GM23338 (cell line): ENCODE results near the gene MS4A4A.

Experiments
- CREB1 ChIP-seq: fragments of 250-450 bp; sonication (Bioruptor Pico); IDR thresholded peaks from 2 replicates; pipeline ENCODE4 v1.5.0; 2020; ENCODE audit warnings: low read depth, mild to moderate bottlenecking, moderate library complexity
- CTCF ChIP-seq, 2 experiments: fragments of 200-600 bp in 1 of 2; sonication (generic) in 1 of 2; conservative IDR thresholded peaks; 2 replicates each; pipeline versions ENCODE4 v1.5.1 to v1.6.1; 2016 to 2017; ENCODE audit warnings: antibody characterized with exemption in 2 of 2, low read depth in 2 of 2, mild to moderate bottlenecking in 2 of 2, moderate library complexity in 1 of 2
- ETS1 ChIP-seq: IDR thresholded peaks from 2 replicates; pipeline ENCODE4 v1.6.1; 2016; ENCODE audit warnings: antibody characterized with exemption
- EZH2 ChIP-seq: fragments of 200-600 bp; sonication (generic); IDR thresholded peaks from one replicate; pipeline ENCODE4 v1.8.0; 2017; ENCODE audit warnings: antibody characterized with exemption, mild to moderate bottlenecking, low read depth; ENCODE audit not compliant: unreplicated experiment
- EZH2phosphoT487 ChIP-seq: fragments of 200-600 bp; sonication (generic); IDR thresholded peaks from one replicate; pipeline ENCODE4 v1.8.1; 2018; ENCODE audit warnings: antibody characterized with exemption; ENCODE audit not compliant: unreplicated experiment
- JUNB ChIP-seq: IDR thresholded peaks from one replicate; pipeline ENCODE4 v1.6.1; 2016; ENCODE audit warnings: antibody characterized with exemption; ENCODE audit not compliant: unreplicated experiment
- NANOG ChIP-seq: IDR thresholded peaks from 2 replicates; pipeline ENCODE4 v1.6.1; 2016; ENCODE audit warnings: antibody characterized with exemption, borderline replicate concordance
- POLR2AphosphoS5 ChIP-seq: IDR thresholded peaks from 2 replicates; pipeline ENCODE4 v1.6.1; 2016; ENCODE audit warnings: antibody characterized with exemption, low read depth
- REST ChIP-seq: IDR thresholded peaks from one replicate; pipeline ENCODE4 v1.6.1; 2018; ENCODE audit warnings: antibody characterized with exemption; ENCODE audit not compliant: unreplicated experiment
- ZNF331 ChIP-seq: fragments of 250-450 bp; sonication (Bioruptor Pico); IDR thresholded peaks from 2 replicates; pipeline ENCODE4 v1.5.0; 2020; ENCODE audit warnings: low read depth, mild to moderate bottlenecking, moderate library complexity
- ZNF462 ChIP-seq: fragments of 250-450 bp; sonication (Bioruptor Pico); IDR thresholded peaks from 2 replicates; pipeline ENCODE4 v1.5.0; 2020; ENCODE audit warnings: mild to moderate bottlenecking, moderate library complexity

GRCh38 chr11:60339356-60339755 lies 58.9 kb downstream of the MS4A4A start:
- no peak for TF ChIP-seq EZH2phosphoT487
- TF ChIP-seq CTCF (conservative IDR thresholded peaks at IDR 0.05; ENCODE audit: low read depth in 2 of 2): no peak
- TF ChIP-seq POLR2AphosphoS5: no peak
- TF ChIP-seq EZH2: no peak
- TF ChIP-seq ETS1: no peak
- no peak for TF ChIP-seq REST
- TF ChIP-seq CREB1 (CRISPR knock-in tag): no peak
- TF ChIP-seq JUNB: no peak
- TF ChIP-seq NANOG: no peak
- no peak for TF ChIP-seq ZNF331 (CRISPR knock-in tag)
- TF ChIP-seq ZNF462 (CRISPR knock-in tag): no peak
